Activated CD4-positive, alpha-beta memory T cell treated with anti-CD3 and anti-CD28 coated beads for 36 hours (primary cell): ENCODE results near the gene SERTM1. TPM values are rescaled to one million over a fixed set of nuclear protein-coding genes. Genes with fewer than 3 reads are reported as not detected.

Source experiments
- CTCF ChIA-PET: fragments of 350-600 bp; sonication (Branson Sonifier 250); formaldehyde crosslinking; loops from one replicate; lab custom pipeline; 2021; ENCODE audit warnings: antibody characterized with exemption, inconsistent platforms; lab: Charles Lee
- POLR2A ChIA-PET: fragments of 350-600 bp; sonication (Branson Sonifier 250); formaldehyde crosslinking; loops from one replicate; lab custom pipeline; 2021; ENCODE audit warnings: antibody characterized with exemption; lab: Charles Lee
- DNase-seq: peaks from one replicate; pipeline ENCODE4 v3.0.0-alpha.2; 2020
- H3K27ac Mint-ChIP-seq: one replicate; pipeline ENCODE4 v1.8.0; 2021; ENCODE audit warnings: mixed read lengths
- H3K27me3 Mint-ChIP-seq: one replicate; pipeline ENCODE4 v1.8.0; 2021; ENCODE audit warnings: mixed read lengths
- H3K36me3 Mint-ChIP-seq: one replicate; pipeline ENCODE4 v1.8.0; 2021; ENCODE audit warnings: mixed read lengths
- H3K4me1 Mint-ChIP-seq: one replicate; pipeline ENCODE4 v1.8.0; 2021; ENCODE audit warnings: low read depth, mixed read lengths
- H3K4me3 Mint-ChIP-seq: one replicate; pipeline ENCODE4 v1.8.0; 2021; ENCODE audit warnings: mild to moderate bottlenecking, mixed read lengths
- H3K9me3 Mint-ChIP-seq: one replicate; pipeline ENCODE4 v1.8.0; 2021; ENCODE audit warnings: mixed read lengths
- intact Hi-C: fragments of 100-400 bp; cut with micrococcal nuclease; formaldehyde crosslinking; loops from one replicate; pipeline ENCODE4 v1.15.1; 2023
- total RNA-seq, 2 experiments: library from RNA; stranded (reverse); gene quantifications; one replicate each; pipeline ENCODE4 v1.2.3, GENCODE V29; 2021

SERTM1 gene
- total RNA-seq, 2 experiments from 2014 or later: not detected

GRCh38 chr13:36715841-36716240 is 42.0 kb downstream of the SERTM1 start:
- Mint-ChIP-seq H3K27ac (no peak overlapping the region), H3K36me3 (no peaks in the 10 kb centered on the region)
- intact Hi-C loops: no loop called here

GRCh38 chr13:36717017-36717416 is 43.2 kb downstream of the SERTM1 start:
- no peak overlapping the region for H3K27ac Mint-ChIP-seq
- no peak overlapping the region for H3K4me3 Mint-ChIP-seq
- ChIA-PET POLR2A (no interaction called here), CTCF (interaction anchor here (0.9 to 2.1 kb wide), 2 partner anchors 11 to 19 kb away, joined by 3 to 8 read pairs; no protein-coding TSS in a partner anchor)
- intact Hi-C loops: no loop called here
- DNase-seq: no peak
- no peaks in the 10 kb centered on the region for H3K9me3 Mint-ChIP-seq
- no peaks in the 10 kb centered on the region for H3K4me1 Mint-ChIP-seq
- peaks cover 15% of the 10 kb centered on the region for H3K27me3 Mint-ChIP-seq
- no peaks in the 10 kb centered on the region for H3K36me3 Mint-ChIP-seq

More at GRCh38 chr13:36715841-36716240, 42.0 kb downstream of the SERTM1 start:
- CTCF ChIA-PET: no interaction called here
- Mint-ChIP-seq H3K27me3 (peaks cover 10% of the 10 kb centered on the region), H3K4me1 (no peaks in the 10 kb centered on the region), H3K4me3 (no peak overlapping the region), H3K9me3 (no peaks in the 10 kb centered on the region)
- POLR2A ChIA-PET: no interaction called here
- DNase-seq: no peak

GRCh38 chr13:36717966-36718545 is 44.2 kb downstream of the SERTM1 start:
- Mint-ChIP-seq H3K4me3 (no peak overlapping the region), H3K36me3 (no peaks in the 10 kb centered on the region), H3K27me3 (peaks cover 11% of the 10 kb centered on the region), H3K27ac (no peak overlapping the region), H3K9me3 (no peaks in the 10 kb centered on the region), H3K4me1 (no peaks in the 10 kb centered on the region)
- ChIA-PET CTCF (interaction anchor here (0.9 to 2.1 kb wide), 2 partner anchors 12 to 18 kb away, joined by 3 to 8 read pairs; no protein-coding TSS in a partner anchor), POLR2A (no interaction called here)
- intact Hi-C loops: no loop called here
- no peak for DNase-seq

- ChIA-PET CTCF (interaction anchor here (2.1 kb wide), 1 partner anchor 18 kb away, joined by 8 read pairs; no protein-coding TSS in a partner anchor), POLR2A (no interaction called here)
- H3K36me3 Mint-ChIP-seq: no peaks in the 10 kb centered on the region
- peaks cover 11% of the 10 kb centered on the region for H3K27me3 Mint-ChIP-seq
- H3K4me1 Mint-ChIP-seq: no peaks in the 10 kb centered on the region
- H3K9me3 Mint-ChIP-seq: no peaks in the 10 kb centered on the region
- H3K4me3 Mint-ChIP-seq: no peak overlapping the region
- no peak overlapping the region for H3K27ac Mint-ChIP-seq
- DNase-seq: no peak
- intact Hi-C loops: no loop called here
These were observed 44.9 kb downstream of the SERTM1 start for GRCh38 chr13:36718686-36719085.

DNA sequence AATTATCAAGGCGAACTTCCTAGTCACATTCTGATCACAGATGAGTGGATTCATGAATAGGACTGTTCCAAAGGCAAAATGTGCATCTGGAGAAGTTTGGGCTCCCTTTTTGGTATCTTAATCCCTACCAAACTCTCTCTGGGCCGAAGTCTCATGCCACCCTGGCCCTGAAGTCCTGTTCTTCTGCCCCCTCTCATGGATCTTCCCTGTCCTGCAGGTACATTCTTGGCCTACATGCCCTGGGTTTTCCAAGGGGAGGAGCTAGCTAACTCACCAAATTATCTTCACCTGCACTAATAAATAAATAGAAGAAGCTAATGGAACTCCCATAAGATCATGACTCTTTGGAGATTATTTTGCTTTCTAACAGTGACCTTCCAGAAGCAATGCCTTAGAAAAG is 50.3 kb downstream of the SERTM1 start:
- no peak for DNase-seq
- CTCF ChIA-PET: interaction anchor here (2.2 kb wide), 1 partner anchor 12 kb away, joined by 11 read pairs; no protein-coding TSS in a partner anchor
- no peak overlapping the region for H3K4me3 Mint-ChIP-seq
- H3K4me1 Mint-ChIP-seq: no peaks in the 10 kb centered on the region
- H3K9me3 Mint-ChIP-seq: no peaks in the 10 kb centered on the region
- intact Hi-C loops: no loop called here
- peaks cover 14% of the 10 kb centered on the region for H3K27me3 Mint-ChIP-seq
- POLR2A ChIA-PET: no interaction called here
- H3K36me3 Mint-ChIP-seq: no peaks in the 10 kb centered on the region
- no peak overlapping the region for H3K27ac Mint-ChIP-seq

DNA sequence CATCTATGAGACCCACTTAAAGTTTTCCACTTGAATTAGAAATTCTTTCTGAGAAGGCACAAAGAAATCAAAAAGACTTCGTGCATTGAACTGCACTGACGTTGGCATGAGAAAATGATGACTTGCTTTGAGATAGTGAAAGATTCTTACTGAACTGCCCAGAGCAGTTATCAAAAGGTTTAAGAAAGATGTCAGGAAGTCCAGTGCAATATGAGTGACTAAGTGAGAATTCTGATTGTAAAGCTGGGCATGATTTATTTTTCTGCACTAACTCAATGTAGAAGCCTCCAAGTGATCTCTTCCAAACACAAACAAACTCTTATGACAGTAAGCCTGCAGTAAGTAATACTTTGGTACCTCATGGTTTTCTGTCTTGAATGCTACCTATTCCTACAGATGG is 52.1 kb downstream of the SERTM1 start:
- ChIA-PET CTCF (no interaction called here), POLR2A (no interaction called here)
- Mint-ChIP-seq H3K36me3 (no peaks in the 10 kb centered on the region), H3K4me3 (no peak overlapping the region), H3K9me3 (no peaks in the 10 kb centered on the region), H3K4me1 (no peaks in the 10 kb centered on the region), H3K27ac (no peak overlapping the region), H3K27me3 (peaks cover 14% of the 10 kb centered on the region)
- no peak for DNase-seq
- intact Hi-C loops: no loop called here

GRCh38 chr13:36728006-36728405 is 54.2 kb downstream of the SERTM1 start:
- intact Hi-C loops: no loop called here
- Mint-ChIP-seq H3K27me3 (peaks cover 6% of the 10 kb centered on the region), H3K36me3 (no peaks in the 10 kb centered on the region), H3K9me3 (no peaks in the 10 kb centered on the region), H3K4me3 (no peak overlapping the region), H3K27ac (no peak overlapping the region), H3K4me1 (no peaks in the 10 kb centered on the region)
- DNase-seq: no peak
- ChIA-PET POLR2A (no interaction called here), CTCF (no interaction called here)

DNA sequence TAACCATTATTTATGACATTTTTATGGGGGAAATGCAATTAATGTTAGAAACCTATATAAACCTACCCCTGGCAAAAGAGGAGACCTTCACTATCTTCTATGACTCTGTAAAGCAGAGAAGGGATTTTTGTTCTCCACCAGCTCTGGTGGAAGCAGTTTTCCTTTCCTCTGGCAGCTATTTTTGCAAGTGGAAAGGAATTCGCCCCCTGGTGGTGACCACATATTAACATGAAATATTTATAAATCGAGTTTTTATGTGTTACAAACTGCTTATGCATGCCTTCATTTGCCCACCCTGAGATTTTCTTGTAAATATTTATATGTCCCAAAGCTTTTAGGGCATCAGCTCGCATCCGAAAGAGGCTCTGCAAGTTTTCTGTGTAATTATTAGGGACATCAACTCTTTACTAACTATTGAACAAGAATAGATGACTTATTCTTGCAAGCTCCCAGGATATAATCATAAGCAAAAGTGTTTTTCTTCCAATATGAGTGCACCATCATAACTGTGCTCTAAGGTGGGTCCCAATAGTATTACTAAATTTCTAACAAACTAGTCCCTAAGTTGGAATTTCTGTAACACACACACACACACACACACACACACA is 62.4 kb downstream of the SERTM1 start:
- intact Hi-C loops: loop anchor here (1.0 to 5.0 kb wide), 5 partner anchors 283 to 757 kb away; partner anchors contain the start of gene SPART
- peak; percentile 28 for DNase-seq
- Mint-ChIP-seq H3K4me1 (no peaks in the 10 kb centered on the region), H3K36me3 (no peaks in the 10 kb centered on the region), H3K27ac (no peak overlapping the region), H3K4me3 (no peak overlapping the region), H3K27me3 (no peaks in the 10 kb centered on the region), H3K9me3 (no peaks in the 10 kb centered on the region)
- POLR2A ChIA-PET: no interaction called here
- CTCF ChIA-PET: interaction anchor here (0.7 to 3.9 kb wide), 17 partner anchors 9 to 758 kb away, joined by 3 to 39 read pairs (median 7); partner anchors contain the start of gene SPART

GRCh38 chr13:36737524-36738083 is 63.8 kb downstream of the SERTM1 start:
- CTCF ChIA-PET: interaction anchor here (1.0 to 3.4 kb wide), 4 partner anchors 8 to 319 kb away, joined by 3 to 33 read pairs (median 12); no protein-coding TSS in a partner anchor
- Mint-ChIP-seq H3K4me3 (no peak overlapping the region), H3K27ac (no peak overlapping the region), H3K4me1 (no peaks in the 10 kb centered on the region), H3K27me3 (no peaks in the 10 kb centered on the region), H3K9me3 (no peaks in the 10 kb centered on the region), H3K36me3 (no peaks in the 10 kb centered on the region)
- POLR2A ChIA-PET: no interaction called here
- DNase-seq: no peak
- intact Hi-C loops: loop anchor here (2.0 to 5.0 kb wide), 2 partner anchors 455 to 759 kb away; no protein-coding TSS in a partner anchor

GRCh38 chr13:36745436-36745835 is 71.6 kb downstream of the SERTM1 start:
- no peaks in the 10 kb centered on the region for H3K4me1 Mint-ChIP-seq
- intact Hi-C loops: no loop called here
- CTCF ChIA-PET: interaction anchor here (3.3 kb wide), 1 partner anchor 9 kb away, joined by 21 read pairs; no protein-coding TSS in a partner anchor
- DNase-seq: no peak
- peaks cover 2% of the 10 kb centered on the region for H3K27me3 Mint-ChIP-seq
- H3K36me3 Mint-ChIP-seq: no peaks in the 10 kb centered on the region
- no peak overlapping the region for H3K27ac Mint-ChIP-seq
- POLR2A ChIA-PET: no interaction called here
- H3K4me3 Mint-ChIP-seq: no peak overlapping the region
- H3K9me3 Mint-ChIP-seq: no peaks in the 10 kb centered on the region

- CTCF ChIA-PET: interaction anchor here (0.6 to 3.3 kb wide), 2 partner anchors 10 to 34 kb away, joined by 3 to 21 read pairs; no protein-coding TSS in a partner anchor
- Mint-ChIP-seq H3K36me3 (no peaks in the 10 kb centered on the region), H3K27ac (no peak overlapping the region), H3K4me3 (no peak overlapping the region), H3K27me3 (peaks cover 4% of the 10 kb centered on the region), H3K9me3 (no peaks in the 10 kb centered on the region), H3K4me1 (no peaks in the 10 kb centered on the region)
- intact Hi-C loops: no loop called here
- POLR2A ChIA-PET: no interaction called here
- no peak for DNase-seq
These were observed 72.2 kb downstream of the SERTM1 start for GRCh38 chr13:36746051-36746450.
